A673 (cell line): ENCODE results near the gene TRIL. TPM values are rescaled to one million over a fixed set of nuclear protein-coding genes. Genes with fewer than 3 reads are reported as not detected.

Experiments used
- BruUV-seq: library from RNA; stranded (reverse); fragments of 400-500 nt; replicated peaks from 2 replicates; lab custom pipeline; 2021; lab: Mats Ljungman, UMichigan
- CTCF ChIA-PET: fragments of 300-600 bp; sonication (Branson Sonifier 250); formaldehyde crosslinking; loops from one replicate; lab custom pipeline; 2022; ENCODE audit warnings: antibody characterized with exemption; lab: Charles Lee
- POLR2A ChIA-PET: fragments of 300-600 bp; sonication (Branson Sonifier 250); formaldehyde crosslinking; loops from one replicate; lab custom pipeline; 2022; ENCODE audit warnings: antibody characterized with exemption; ENCODE audit not compliant: low non-redundant PET; lab: Charles Lee
- DNase-seq: peaks from one replicate; pipeline ENCODE4 v3.0.0-alpha.2; 2015; ENCODE audit warnings: low spot score
- H3K27ac ChIP-seq: fragments of 200-600 bp; sonication (generic); 2 replicates; pipeline ENCODE4 v1.5.1; 2016; ENCODE audit warnings: mixed run types, low read depth, mild to moderate bottlenecking, mixed read lengths, antibody characterized with exemption, low read length; ENCODE audit not compliant: poor library complexity, severe bottlenecking
- H3K27me3 ChIP-seq: fragments of 200-600 bp; sonication (generic); replicated peaks from 2 replicates; pipeline ENCODE4 v1.6.1; 2017; ENCODE audit warnings: mixed run types, low read depth, mild to moderate bottlenecking, mixed read lengths, antibody characterized with exemption, low read length; ENCODE audit not compliant: insufficient read depth, poor library complexity
- H3K36me3 ChIP-seq: fragments of 200-600 bp; sonication (generic); 2 replicates; pipeline ENCODE4 v1.6.1; 2016; ENCODE audit warnings: mixed run types, mild to moderate bottlenecking, mixed read lengths, antibody characterized with exemption, low read length; ENCODE audit not compliant: insufficient read depth, poor library complexity, severe bottlenecking
- H3K4me1 ChIP-seq: fragments of 200-600 bp; sonication (generic); 2 replicates; pipeline ENCODE4 v1.6.1; 2017; ENCODE audit warnings: mixed run types, mild to moderate bottlenecking, mixed read lengths, antibody characterized with exemption, low read length; ENCODE audit not compliant: insufficient read depth, poor library complexity, severe bottlenecking
- H3K4me3 ChIP-seq: fragments of 200-600 bp; sonication (generic); 2 replicates; pipeline ENCODE4 v1.5.1; 2016; ENCODE audit warnings: low read depth, mixed run types, mild to moderate bottlenecking, mixed read lengths, low read length; ENCODE audit not compliant: poor library complexity, severe bottlenecking
- H3K9me3 ChIP-seq: fragments of 200-600 bp; sonication (generic); 2 replicates; pipeline ENCODE4 v1.6.1; 2016; ENCODE audit warnings: mixed run types, low read depth, mild to moderate bottlenecking, mixed read lengths, antibody characterized with exemption, low read length; ENCODE audit not compliant: poor library complexity, severe bottlenecking
- EZH2 ChIP-seq: fragments of 200-600 bp; sonication (generic); IDR thresholded peaks from 2 replicates; pipeline ENCODE4 v1.6.1; 2017; ENCODE audit warnings: borderline replicate concordance, low read depth, mild to moderate bottlenecking, mixed read lengths, antibody characterized with exemption, low read length; ENCODE audit not compliant: poor library complexity, severe bottlenecking
- intact Hi-C: fragments of 100-400 bp; cut with micrococcal nuclease; formaldehyde crosslinking; loops from one replicate; pipeline ENCODE4 v1.10.0; 2022; ENCODE audit not compliant: unreplicated experiment
- total RNA-seq: library from RNA; stranded (reverse); gene quantifications from 2 replicates; pipeline ENCODE4 v1.2.3, GENCODE V29; 2021
- TF ChIP-seq, protein P1 (sequence below): fragments of 300-800, 200-600 bp; sonication (generic); conservative IDR thresholded peaks from 2 replicates; pipeline ENCODE4 v1.5.1; 2017; ENCODE audit warnings: low read depth, mild to moderate bottlenecking, antibody characterized with exemption, low read length, moderate library complexity, mixed read lengths

TRIL gene
- total RNA-seq, 1 experiment from 2014 or later: 4.8 TPM

GRCh38 chr7:28976022-28976421 lies 17.9 kb upstream of the TRIL start:
- ChIA-PET CTCF (no interaction called here), POLR2A (no interaction called here)
- no peak for DNase-seq
- no peaks in the 10 kb centered on the region for H3K27me3 ChIP-seq
- H3K27ac ChIP-seq: no peak overlapping the region
- H3K36me3 ChIP-seq: no peaks in the 10 kb centered on the region
- no TSS peak for BruUV-seq
- intact Hi-C loops: no loop called here
- H3K9me3 ChIP-seq: peaks cover 24% of the 10 kb centered on the region
- H3K4me3 ChIP-seq: no peak overlapping the region
- TF ChIP-seq, protein P1, sequence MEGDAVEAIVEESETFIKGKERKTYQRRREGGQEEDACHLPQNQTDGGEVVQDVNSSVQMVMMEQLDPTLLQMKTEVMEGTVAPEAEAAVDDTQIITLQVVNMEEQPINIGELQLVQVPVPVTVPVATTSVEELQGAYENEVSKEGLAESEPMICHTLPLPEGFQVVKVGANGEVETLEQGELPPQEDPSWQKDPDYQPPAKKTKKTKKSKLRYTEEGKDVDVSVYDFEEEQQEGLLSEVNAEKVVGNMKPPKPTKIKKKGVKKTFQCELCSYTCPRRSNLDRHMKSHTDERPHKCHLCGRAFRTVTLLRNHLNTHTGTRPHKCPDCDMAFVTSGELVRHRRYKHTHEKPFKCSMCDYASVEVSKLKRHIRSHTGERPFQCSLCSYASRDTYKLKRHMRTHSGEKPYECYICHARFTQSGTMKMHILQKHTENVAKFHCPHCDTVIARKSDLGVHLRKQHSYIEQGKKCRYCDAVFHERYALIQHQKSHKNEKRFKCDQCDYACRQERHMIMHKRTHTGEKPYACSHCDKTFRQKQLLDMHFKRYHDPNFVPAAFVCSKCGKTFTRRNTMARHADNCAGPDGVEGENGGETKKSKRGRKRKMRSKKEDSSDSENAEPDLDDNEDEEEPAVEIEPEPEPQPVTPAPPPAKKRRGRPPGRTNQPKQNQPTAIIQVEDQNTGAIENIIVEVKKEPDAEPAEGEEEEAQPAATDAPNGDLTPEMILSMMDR: no peak
- TF ChIP-seq EZH2: no peak
- H3K4me1 ChIP-seq: peaks cover 17% of the 10 kb centered on the region

- no peak for TF ChIP-seq EZH2
- TF ChIP-seq, protein P1: no peak
- Histone ChIP-seq H3K9me3 (peaks cover 24% of the 10 kb centered on the region), H3K4me1 (no peaks in the 10 kb centered on the region), H3K36me3 (no peaks in the 10 kb centered on the region), H3K27ac (no peak overlapping the region), H3K27me3 (no peaks in the 10 kb centered on the region), H3K4me3 (no peak overlapping the region)
- no peak for DNase-seq
- ChIA-PET CTCF (no interaction called here), POLR2A (no interaction called here)
- intact Hi-C loops: no loop called here
- no TSS peak for BruUV-seq
Observed at GRCh38 chr7:28973591-28973990, 15.5 kb upstream of the TRIL start.

GRCh38 chr7:28964056-28964455 lies 5.9 kb upstream of the TRIL start:
- BruUV-seq: no TSS peak
- CTCF ChIA-PET: interaction anchor here (1.3 kb wide), 1 partner anchor 8 kb away, joined by 3 read pairs; no protein-coding TSS in a partner anchor
- no peaks in the 10 kb centered on the region for H3K36me3 ChIP-seq
- H3K4me1 ChIP-seq: peaks cover 4% of the 10 kb centered on the region
- TF ChIP-seq, protein P1: no peak
- TF ChIP-seq EZH2: no peak
- no peaks in the 10 kb centered on the region for H3K27me3 ChIP-seq
- H3K9me3 ChIP-seq: no peaks in the 10 kb centered on the region
- intact Hi-C loops: no loop called here
- H3K4me3 ChIP-seq: no peak overlapping the region
- H3K27ac ChIP-seq: no peak overlapping the region
- no peak for DNase-seq
- POLR2A ChIA-PET: no interaction called here
